Measurements from ENCODE around the gene AKR1C2. TPM values are rescaled to one million over a fixed set of nuclear protein-coding genes. Genes with fewer than 3 reads are reported as not detected.

AKR1C2 gene
- total RNA-seq, 1 experiment from 2014 or later: 1,997 TPM

- H3K27ac ChIP-seq: peak overlapping the region; percentile 100
- ChIA-PET CTCF (no interaction called here), POLR2A (ENCODE audit: unreplicated experiment) (interaction anchor here (0.6 kb wide), 1 partner anchor 24 kb away, joined by 4 read pairs; the partner anchor contains the start of gene AKR1C1)
- H4K20me1 ChIP-seq (ENCODE audit: insufficient read depth): no peaks in the 10 kb centered on the region
- intact Hi-C loops (cut with micrococcal nuclease; ENCODE audit: unreplicated experiment): loop anchor here (5.0 kb wide), 1 partner anchor 72 kb away; no protein-coding TSS in a partner anchor
- H2AFZ ChIP-seq: 0 out of 2 replicates have a peak overlapping the region, but pooled peaks have one; percentile 23
- no TSS peak for BruUV-seq (replicated peaks)
- H3K4me3 ChIP-seq: no peak overlapping the region
- 0 out of 2 replicates have a peak, but pooled peaks cover 4% of the 10 kb centered on the region for H3K36me3 ChIP-seq (ENCODE audit: low read depth)
- no peaks in the 10 kb centered on the region for H3K27me3 ChIP-seq (ENCODE audit: insufficient read depth, low read depth)
- peaks cover 47% of the 10 kb centered on the region for H3F3A ChIP-seq (ENCODE audit: insufficient read depth, low read depth)
- TF ChIP-seq EZH2 (IDR thresholded peaks at IDR 0.05; ENCODE audit: low read depth): no peak
- TF ChIP-seq, protein P1, sequence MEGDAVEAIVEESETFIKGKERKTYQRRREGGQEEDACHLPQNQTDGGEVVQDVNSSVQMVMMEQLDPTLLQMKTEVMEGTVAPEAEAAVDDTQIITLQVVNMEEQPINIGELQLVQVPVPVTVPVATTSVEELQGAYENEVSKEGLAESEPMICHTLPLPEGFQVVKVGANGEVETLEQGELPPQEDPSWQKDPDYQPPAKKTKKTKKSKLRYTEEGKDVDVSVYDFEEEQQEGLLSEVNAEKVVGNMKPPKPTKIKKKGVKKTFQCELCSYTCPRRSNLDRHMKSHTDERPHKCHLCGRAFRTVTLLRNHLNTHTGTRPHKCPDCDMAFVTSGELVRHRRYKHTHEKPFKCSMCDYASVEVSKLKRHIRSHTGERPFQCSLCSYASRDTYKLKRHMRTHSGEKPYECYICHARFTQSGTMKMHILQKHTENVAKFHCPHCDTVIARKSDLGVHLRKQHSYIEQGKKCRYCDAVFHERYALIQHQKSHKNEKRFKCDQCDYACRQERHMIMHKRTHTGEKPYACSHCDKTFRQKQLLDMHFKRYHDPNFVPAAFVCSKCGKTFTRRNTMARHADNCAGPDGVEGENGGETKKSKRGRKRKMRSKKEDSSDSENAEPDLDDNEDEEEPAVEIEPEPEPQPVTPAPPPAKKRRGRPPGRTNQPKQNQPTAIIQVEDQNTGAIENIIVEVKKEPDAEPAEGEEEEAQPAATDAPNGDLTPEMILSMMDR (conservative IDR thresholded peaks at IDR 0.05): no peak
- H3K79me2 ChIP-seq (ENCODE audit: low read depth): no peaks in the 10 kb centered on the region
- no peaks in the 10 kb centered on the region for H3K9me2 ChIP-seq (ENCODE audit: insufficient read depth)
- H3K9me3 ChIP-seq (ENCODE audit: insufficient read depth, low read depth): peaks cover 3% of the 10 kb centered on the region; the same call in 1 of the 2 replicates
- H3K4me1 ChIP-seq (replicated peaks; ENCODE audit: insufficient read depth): peaks cover 63% of the 10 kb centered on the region
- peak in 1 of 2 experiments; percentile 46 for DNase-seq
- H3K4me2 ChIP-seq: peak overlapping the region; percentile 48
Observed at GRCh38 chr10:4939224-4940072, 64.2 kb downstream of the AKR1C2 start.

Other genes starting within 250 kb of the AKR1C2 start
- gene AKR1E2, start 177.7 kb downstream of the AKR1C2 start, total RNA-seq (2021): 1.9 and 2.0 TPM in 2 replicates
- 1,253 and 1,313 TPM in 2 replicates for gene AKR1C1, start 40.4 kb downstream of the AKR1C2 start, total RNA-seq (2021)
- gene AKR1C3, start 90.6 kb upstream of the AKR1C2 start, total RNA-seq (2021): 1,870 and 1,886 TPM in 2 replicates
- 2.7 and 4.0 TPM in 2 replicates for gene AKR1C8, start 181.3 kb upstream of the AKR1C2 start, total RNA-seq (2021)
- gene AKR1C4, start 193.0 kb upstream of the AKR1C2 start, total RNA-seq (2021): not detected in 2 replicates